ENCODE measurements around the gene ZNF593OS. TPM values are rescaled to one million over a fixed set of nuclear protein-coding genes. Genes with fewer than 3 reads are reported as not detected.

The ZNF593OS gene
- total RNA-seq, 2 experiments from 2014 or later, result not detected

GRCh38 chr1:26169669-26170471, 1.8 kb downstream of the ZNF593OS start, which contains the start of gene ZNF593:
Gene ZNF593, plus strand, starts transcription at chr1:26169908. Its CDS starts 76 bp downstream, at chr1:26169984.
- H3K27ac Mint-ChIP-seq, result peak within 1 kb of the TSS; percentile 90
- H3K27me3 Mint-ChIP-seq, result peaks cover under 1% of the 10 kb centered on the region
- H3K4me1 Mint-ChIP-seq (ENCODE audit: low read depth), result peaks cover 11% of the 10 kb centered on the region
- peak; percentile 92 for DNase-seq
- H3K9me3 Mint-ChIP-seq, result no peaks in the 10 kb centered on the region
- TF ChIP-seq, protein P1, sequence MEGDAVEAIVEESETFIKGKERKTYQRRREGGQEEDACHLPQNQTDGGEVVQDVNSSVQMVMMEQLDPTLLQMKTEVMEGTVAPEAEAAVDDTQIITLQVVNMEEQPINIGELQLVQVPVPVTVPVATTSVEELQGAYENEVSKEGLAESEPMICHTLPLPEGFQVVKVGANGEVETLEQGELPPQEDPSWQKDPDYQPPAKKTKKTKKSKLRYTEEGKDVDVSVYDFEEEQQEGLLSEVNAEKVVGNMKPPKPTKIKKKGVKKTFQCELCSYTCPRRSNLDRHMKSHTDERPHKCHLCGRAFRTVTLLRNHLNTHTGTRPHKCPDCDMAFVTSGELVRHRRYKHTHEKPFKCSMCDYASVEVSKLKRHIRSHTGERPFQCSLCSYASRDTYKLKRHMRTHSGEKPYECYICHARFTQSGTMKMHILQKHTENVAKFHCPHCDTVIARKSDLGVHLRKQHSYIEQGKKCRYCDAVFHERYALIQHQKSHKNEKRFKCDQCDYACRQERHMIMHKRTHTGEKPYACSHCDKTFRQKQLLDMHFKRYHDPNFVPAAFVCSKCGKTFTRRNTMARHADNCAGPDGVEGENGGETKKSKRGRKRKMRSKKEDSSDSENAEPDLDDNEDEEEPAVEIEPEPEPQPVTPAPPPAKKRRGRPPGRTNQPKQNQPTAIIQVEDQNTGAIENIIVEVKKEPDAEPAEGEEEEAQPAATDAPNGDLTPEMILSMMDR (IDR thresholded peaks at IDR 0.05), result peak; percentile 84
- peak; percentile 97 for ATAC-seq
- H3K4me3 Mint-ChIP-seq, result peak within 1 kb of the TSS; percentile 91
- ChIA-PET CTCF (interaction anchor here (0.6 to 6.2 kb wide), 54 partner anchors 9 to 1057 kb away, joined by 3 to 77 read pairs (median 4); partner anchors contain the start of genes CATSPER4, CEP85, CRYBG2 and DHDDS), POLR2A (interaction anchor here (0.8 to 1.3 kb wide), 5 partner anchors 12 to 356 kb away, joined by 3 to 4 read pairs (median 3); partner anchors contain the start of gene FAM110D)
- H3K36me3 Mint-ChIP-seq (ENCODE audit: low read depth), result peaks cover 10% of the 10 kb centered on the region
- intact Hi-C loops (cut with micrococcal nuclease), result no loop called here

DNA sequence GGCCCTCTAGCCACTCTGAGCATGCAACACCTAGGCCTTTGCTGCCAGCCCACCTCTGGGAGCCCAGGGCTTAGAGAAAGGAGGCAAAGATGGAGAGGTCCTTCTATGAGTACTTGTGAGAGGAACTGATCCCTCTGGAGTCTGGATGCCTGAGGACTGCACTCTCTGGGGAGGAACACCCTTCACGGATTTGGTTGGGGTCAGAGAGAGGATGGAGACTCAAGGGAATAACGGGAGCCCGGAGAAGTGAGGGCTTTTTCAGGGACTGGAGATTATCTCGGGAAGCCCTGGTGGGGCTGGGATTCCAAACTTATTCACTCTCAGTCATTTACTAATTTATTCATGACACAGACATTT, 2.5 kb downstream of the ZNF593OS start:
- Mint-ChIP-seq H3K9me3 (no peaks in the 10 kb centered on the region), H3K27me3 (peaks cover 1% of the 10 kb centered on the region), H3K36me3 (ENCODE audit: low read depth) (peaks cover 10% of the 10 kb centered on the region), H3K4me3 (peak overlapping the region; percentile 91), H3K27ac (peak overlapping the region; percentile 16), H3K4me1 (ENCODE audit: low read depth) (peaks cover 14% of the 10 kb centered on the region)
- intact Hi-C loops (cut with micrococcal nuclease), result no loop called here
- DNase-seq, result no peak
- ATAC-seq, result no peak
- TF ChIP-seq, protein P1 (IDR thresholded peaks at IDR 0.05), result no peak
- POLR2A ChIA-PET, result interaction anchor here (1.3 kb wide), 2 partner anchors 11 to 331 kb away, joined by 4 read pairs; partner anchors contain the start of gene FAM110D
- CTCF ChIA-PET, result interaction anchor here (0.6 to 6.2 kb wide), 41 partner anchors 10 to 1058 kb away, joined by 3 to 77 read pairs (median 5); partner anchors contain the start of genes CATSPER4, CEP85, CRYBG2 and PAFAH2

- no peaks in the 10 kb centered on the region for H3K9me3 Mint-ChIP-seq
- peaks cover 9% of the 10 kb centered on the region for H3K36me3 Mint-ChIP-seq (ENCODE audit: low read depth)
- intact Hi-C loops (cut with micrococcal nuclease), result no loop called here
- CTCF ChIA-PET, result interaction anchor here (1.2 to 6.2 kb wide), 8 partner anchors 24 to 1058 kb away, joined by 4 to 77 read pairs (median 10); partner anchors contain the start of gene CEP85
- peaks cover 5% of the 10 kb centered on the region for H3K27me3 Mint-ChIP-seq
- POLR2A ChIA-PET, result no interaction called here
- peak within 1 kb of the TSS; percentile 91 for H3K4me3 Mint-ChIP-seq
- DNase-seq (no peak), ATAC-seq (no peak)
- TF ChIP-seq, protein P1 (IDR thresholded peaks at IDR 0.05), result no peak
- peaks cover 14% of the 10 kb centered on the region for H3K4me1 Mint-ChIP-seq (ENCODE audit: low read depth)
- H3K27ac Mint-ChIP-seq, result peak within 1 kb of the TSS; percentile 90
Observed at GRCh38 chr1:26168410-26169197, 3.0 kb downstream of the ZNF593OS start, which contains the start of gene C1orf232. Gene C1orf232, minus strand, starts transcription at chr1:26168963. Its CDS starts 464 bp downstream, at chr1:26168499.

DNA sequence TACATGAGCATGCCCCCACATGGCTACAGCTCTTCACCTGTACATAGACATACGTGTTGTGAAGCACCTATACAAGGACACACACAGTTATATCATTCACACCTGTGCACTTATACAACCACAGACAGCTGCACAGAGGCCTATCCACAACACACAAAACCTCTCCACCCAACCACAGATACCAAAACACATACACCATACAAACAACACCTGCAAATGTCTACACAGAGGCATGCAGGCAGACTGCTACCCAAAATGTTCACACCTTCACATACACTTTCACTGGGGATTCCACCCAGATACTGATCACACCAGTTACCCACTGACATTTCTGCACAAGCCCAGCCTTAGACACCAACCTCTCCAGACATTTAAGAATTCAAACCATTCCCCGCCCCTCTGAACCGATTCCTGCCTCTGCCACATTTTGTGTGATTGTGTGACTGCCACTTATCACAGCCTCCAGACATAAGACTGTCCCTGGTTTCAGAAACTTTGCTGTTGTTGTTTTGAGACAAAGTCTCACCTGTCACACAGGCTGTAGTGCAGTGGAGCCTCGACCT, 4.8 kb downstream of the ZNF593OS start:
- H3K4me3 Mint-ChIP-seq, result no peak overlapping the region
- DNase-seq, result no peak
- POLR2A ChIA-PET, result no interaction called here
- CTCF ChIA-PET, result interaction anchor here (1.2 to 1.5 kb wide), 2 partner anchors 22 to 67 kb away, joined by 4 to 6 read pairs; partner anchors contain the start of gene CEP85
- peaks cover 13% of the 10 kb centered on the region for H3K27me3 Mint-ChIP-seq
- peaks cover 9% of the 10 kb centered on the region for H3K36me3 Mint-ChIP-seq (ENCODE audit: low read depth)
- intact Hi-C loops (cut with micrococcal nuclease), result no loop called here
- TF ChIP-seq, protein P1 (IDR thresholded peaks at IDR 0.05), result no peak
- peaks cover 18% of the 10 kb centered on the region for H3K4me1 Mint-ChIP-seq (ENCODE audit: low read depth)
- no peak for ATAC-seq
- H3K9me3 Mint-ChIP-seq, result no peaks in the 10 kb centered on the region
- H3K27ac Mint-ChIP-seq, result no peak overlapping the region
